Fibroblast of skin of scalp (primary cell): ENCODE results near the gene AGPAT2. TPM values are rescaled to one million over a fixed set of nuclear protein-coding genes. Genes with fewer than 3 reads are reported as not detected.

Experiments
- DNase-seq: peaks from one replicate; pipeline ENCODE4 v3.0.0-alpha.2; 2013
- polyA plus RNA-seq, 2 experiments: library from polyadenylated mRNA; unstranded; fragments of 120-200 nt; gene quantifications; one replicate each; pipeline ENCODE4 v1.2.1, GENCODE V29; 2013; ENCODE audit not compliant: insufficient read length in 2 of 2

The AGPAT2 gene
- 24.5 TPM for polyA plus RNA-seq (2013, experiment 1 of 2; ENCODE audit: insufficient read length)
- 22.8 TPM for polyA plus RNA-seq (2013, experiment 2 of 2; ENCODE audit: insufficient read length)

- DNase-seq: peak; percentile 44
Observed at GRCh38 chr9:136686794-136687711, at the start of gene AGPAT2. TSS of gene AGPAT2 (minus strand) at chr9:136687457. CDS start at chr9:136687357, 100 bp downstream.

DNA sequence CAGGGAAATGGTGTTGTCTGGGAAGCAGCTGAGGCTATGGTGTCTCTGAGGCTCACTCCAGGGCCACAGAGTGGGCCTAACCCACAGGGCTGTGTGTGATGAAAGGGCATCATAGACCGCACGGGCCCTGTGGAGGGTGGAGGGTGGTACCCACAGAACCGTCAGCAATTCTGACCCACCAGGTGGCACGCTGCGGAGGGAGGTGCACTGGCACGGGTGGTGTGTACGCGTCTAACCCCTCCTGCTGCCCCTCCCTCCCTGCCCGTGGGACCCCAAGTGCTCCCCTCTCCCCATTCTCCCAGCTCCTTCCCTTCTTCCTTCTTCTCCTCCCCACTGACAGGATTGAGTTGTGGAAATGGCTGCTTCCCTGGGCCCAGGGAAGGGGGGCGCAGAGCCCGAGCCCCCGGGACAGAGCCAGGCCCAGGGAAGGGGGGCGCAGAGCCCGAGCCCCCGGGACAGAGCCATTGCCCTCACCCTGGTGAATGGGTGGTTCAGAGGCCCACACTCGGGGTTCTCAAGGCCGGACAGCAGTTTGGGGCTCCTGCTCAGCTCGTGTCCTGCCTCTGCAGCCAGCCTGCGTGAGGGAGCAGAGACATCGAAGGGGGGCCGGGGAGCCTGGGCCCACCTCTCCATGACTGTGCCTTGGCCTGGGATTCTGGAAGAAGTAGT lies 48.7 kb upstream of the AGPAT2 start:
- no peak for DNase-seq

DNA sequence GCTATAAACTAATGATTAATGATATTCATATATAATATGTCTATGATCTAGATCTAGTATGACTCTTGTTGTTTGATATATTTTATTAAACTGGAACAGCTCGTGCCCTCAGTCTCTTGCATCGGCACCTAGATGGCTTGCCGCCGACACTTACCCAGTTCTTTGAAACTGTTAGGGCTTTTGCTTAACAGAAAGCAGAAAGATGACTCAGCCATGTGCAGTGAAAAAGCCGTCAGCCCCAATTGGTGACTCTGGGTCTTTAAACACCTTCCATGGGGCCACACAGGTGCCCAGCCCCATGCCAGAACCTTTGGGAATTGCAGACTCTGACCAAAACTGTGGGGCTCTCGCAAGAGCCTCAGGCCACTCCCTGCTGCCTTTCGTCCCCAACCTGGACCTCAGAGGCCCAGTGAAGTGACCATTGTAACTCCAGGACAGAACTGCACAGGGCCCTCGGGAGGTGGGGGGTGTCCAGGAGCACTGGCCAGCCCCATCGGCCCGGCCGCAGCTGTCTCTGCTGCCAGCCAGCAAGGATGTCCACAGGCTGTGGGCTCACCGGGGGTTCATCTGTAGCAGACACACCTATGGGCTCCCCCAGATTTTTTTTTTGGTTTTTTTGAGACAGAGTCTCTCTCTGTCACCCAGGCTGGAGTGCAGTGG lies 47.7 kb upstream of the AGPAT2 start:
- DNase-seq: no peak

- DNase-seq: no peak
Observed at GRCh38 chr9:136733611-136734010, 46.4 kb upstream of the AGPAT2 start.

- DNase-seq: no peak
Observed at GRCh38 chr9:136732444-136733178, 45.4 kb upstream of the AGPAT2 start.

- no peak for DNase-seq
Observed at GRCh38 chr9:136729926-136730325, 42.7 kb upstream of the AGPAT2 start.

DNA sequence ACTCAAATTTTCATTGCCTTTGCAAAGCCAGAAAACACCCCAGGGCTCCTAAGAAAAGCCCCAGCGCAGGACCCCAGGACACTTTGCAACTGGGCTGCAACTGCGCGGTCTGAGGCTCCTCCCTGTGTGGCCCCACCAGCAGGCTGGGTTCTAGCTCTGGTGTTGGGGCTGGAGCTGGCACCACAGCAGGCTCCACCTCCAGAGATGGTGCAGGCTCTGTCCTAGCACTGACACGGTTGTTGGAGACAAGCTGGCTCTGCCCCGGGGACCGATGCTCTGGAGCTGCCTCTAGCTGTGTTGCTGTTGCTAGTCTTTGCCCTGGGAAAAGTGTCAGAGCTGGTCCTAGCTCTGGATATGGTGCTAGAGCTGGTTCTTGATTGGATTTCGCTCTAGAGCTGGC lies 41.9 kb upstream of the AGPAT2 start:
- DNase-seq: no peak

DNA sequence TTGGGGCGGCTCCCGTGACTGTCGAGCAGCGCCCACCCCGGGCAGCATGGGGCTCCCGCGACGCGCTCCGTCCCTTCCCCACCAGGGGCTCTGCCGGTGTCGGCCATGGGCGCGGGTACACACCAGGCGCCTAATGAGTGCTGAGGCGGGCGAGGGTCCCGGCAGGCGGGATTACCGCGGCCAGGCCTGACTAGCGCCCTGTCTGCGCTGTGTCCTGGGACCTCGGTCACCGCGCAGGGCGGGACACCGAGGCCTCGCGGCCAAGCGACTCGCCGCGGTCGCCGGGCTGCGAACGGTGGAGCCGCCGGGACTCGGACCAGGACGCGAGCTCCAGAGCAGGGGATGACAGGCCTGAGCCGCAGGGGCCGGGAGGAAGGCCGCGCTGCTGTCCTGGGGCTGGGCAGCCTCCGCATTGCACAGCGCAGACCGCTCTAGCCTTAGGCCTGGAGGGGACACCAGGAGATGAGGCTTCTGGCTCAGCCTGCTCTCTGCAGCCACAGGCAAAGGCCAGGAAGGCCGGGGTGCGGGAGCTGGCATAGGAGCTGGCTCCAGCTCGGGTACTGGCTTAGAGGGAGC lies 41.4 kb upstream of the AGPAT2 start:
- peak; percentile 35 for DNase-seq

- DNase-seq: peak; percentile 92
Observed at GRCh38 chr9:136728080-136728547, 40.9 kb upstream of the AGPAT2 start.

- peak; percentile 39 for DNase-seq
Observed at GRCh38 chr9:136726631-136727191, 39.5 kb upstream of the AGPAT2 start.

DNA sequence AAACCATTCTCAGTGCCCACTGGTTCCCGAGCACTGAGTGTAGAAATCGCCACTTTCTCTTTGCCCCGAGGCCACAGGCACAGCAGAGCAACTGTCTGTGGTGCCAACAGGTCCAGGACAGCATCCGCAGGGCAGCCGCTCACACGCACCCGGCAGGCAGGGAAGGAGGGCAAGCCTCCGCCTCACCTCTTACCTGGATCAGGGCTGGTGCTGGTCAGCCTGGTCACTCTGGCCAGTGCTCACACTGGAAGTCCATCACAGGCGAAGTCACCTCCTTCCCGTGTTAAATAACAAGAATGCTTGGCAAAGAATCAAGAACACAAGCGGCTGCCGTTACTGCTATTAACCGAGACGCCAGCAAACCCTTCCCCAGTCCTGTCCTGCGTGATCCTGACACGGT lies 38.9 kb upstream of the AGPAT2 start:
- DNase-seq: no peak

DNA sequence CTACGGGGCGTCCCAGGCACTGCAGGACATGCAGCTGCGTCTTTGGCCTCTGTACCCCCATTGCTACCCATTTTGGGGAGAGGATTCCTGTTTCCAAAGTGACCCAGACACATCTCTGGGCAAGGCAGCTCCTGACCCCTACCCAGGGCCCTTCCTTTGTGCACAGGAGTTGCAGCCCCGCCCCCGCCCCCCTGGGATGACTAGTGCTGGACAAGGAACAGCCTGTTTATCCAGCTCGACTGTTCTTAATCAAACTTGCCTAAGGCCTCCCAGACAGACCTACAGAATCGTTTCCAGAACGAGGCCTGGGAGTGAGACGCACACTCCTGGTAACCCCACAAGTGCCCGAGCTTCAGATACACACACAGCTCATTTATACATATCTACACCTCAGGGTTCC lies 38.4 kb upstream of the AGPAT2 start:
- DNase-seq: peak; percentile 22

DNA sequence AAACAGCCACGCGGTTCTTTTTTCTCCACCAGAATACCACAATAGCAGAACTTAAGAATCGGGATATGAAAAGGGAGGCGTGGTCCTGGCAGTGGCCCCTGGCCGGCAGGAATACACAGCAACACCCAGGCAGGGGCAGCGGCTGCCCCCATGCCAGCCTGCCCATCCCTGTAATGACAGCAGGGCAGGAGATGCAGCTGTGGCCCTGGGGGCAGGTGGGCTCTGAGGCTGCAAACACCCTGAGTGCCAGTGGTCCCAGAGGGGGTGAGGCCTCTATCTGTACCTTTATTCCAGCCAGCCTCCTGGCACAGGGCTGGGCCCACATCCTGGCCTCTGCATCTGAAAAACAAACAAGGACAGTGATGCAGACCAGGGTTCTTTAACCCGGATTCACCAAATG lies 37.5 kb upstream of the AGPAT2 start:
- DNase-seq: no peak

DNA sequence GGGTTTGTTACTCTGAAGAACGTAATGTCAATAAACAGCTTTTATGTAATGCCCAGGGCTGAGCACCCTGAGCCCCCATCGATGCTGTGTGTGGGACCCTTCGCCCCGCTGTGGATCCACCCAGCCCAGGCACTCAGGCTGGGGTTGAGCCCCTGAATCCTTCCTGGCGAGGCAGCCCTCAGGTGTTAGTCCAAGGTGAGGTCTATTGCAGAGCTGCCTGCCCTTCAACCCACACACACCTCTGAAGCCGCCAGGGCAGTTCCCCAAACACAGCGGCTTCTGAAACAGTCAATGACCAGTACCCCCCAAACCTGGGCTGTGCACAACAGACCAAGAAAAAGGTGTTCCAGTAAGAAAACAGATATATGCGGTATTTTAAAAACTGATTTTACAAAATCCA lies 36.7 kb upstream of the AGPAT2 start:
- no peak for DNase-seq

GRCh38 chr9:136723362-136723976 lies 36.2 kb upstream of the AGPAT2 start:
- no peak for DNase-seq

DNA sequence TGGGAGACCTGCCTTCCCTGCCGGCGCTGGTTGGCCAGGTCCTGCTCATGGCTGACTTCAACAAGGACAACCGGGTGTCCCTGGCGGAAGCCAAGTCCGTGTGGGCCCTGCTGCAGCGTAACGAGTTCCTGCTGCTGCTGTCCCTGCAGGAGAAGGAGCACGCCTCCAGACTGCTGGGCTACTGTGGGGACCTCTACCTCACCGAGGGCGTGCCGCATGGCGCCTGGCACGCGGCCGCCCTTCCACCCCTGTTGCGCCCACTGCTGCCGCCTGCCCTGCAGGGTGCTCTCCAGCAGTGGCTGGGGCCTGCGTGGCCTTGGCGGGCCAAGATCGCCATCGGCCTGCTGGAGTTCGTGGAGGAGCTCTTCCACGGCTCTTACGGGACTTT lies 35.7 kb upstream of the AGPAT2 start:
- no peak for DNase-seq

DNA sequence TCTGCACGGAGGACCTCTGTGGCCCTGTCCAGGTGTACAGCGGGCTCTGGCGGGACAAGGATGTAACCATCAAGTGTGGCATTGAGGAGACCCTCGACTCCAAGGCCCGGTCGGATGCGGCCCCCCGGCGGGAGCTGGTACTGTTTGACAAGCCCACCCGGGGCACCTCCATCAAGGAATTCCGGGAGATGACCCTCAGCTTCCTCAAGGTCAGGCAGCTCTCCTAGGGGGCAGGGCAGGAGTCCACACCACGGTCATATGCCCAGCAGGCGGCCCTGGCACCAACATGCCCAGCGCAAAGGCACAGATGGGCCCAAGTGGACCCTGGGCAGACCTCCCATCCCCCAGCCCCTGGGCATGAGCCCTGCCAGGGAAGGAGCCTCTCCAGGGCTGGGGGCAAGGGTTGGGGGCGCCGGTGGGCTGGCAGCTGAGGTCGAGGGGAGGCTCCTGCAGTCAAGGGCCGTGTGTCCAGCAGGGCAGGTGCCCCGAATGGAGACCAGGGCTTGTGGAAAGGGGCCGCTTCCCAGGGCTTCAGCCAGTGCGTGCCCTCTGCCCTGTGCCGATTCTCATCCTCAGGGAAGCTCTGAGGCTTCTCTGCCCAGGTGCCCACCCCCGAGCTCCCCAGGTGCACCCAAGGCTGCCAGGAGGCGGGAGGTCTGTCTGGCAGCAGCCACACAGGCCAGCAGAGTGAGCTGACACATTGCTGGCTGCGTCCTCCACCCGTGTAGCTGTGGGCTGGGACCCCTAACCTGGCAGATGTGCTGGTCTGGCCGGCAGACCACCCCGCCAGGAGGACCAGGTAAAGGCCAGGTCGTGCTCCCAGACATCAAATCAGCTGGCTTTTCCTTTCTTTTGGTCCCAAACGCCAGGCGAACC lies 35.1 kb upstream of the AGPAT2 start:
- DNase-seq: no peak

DNA sequence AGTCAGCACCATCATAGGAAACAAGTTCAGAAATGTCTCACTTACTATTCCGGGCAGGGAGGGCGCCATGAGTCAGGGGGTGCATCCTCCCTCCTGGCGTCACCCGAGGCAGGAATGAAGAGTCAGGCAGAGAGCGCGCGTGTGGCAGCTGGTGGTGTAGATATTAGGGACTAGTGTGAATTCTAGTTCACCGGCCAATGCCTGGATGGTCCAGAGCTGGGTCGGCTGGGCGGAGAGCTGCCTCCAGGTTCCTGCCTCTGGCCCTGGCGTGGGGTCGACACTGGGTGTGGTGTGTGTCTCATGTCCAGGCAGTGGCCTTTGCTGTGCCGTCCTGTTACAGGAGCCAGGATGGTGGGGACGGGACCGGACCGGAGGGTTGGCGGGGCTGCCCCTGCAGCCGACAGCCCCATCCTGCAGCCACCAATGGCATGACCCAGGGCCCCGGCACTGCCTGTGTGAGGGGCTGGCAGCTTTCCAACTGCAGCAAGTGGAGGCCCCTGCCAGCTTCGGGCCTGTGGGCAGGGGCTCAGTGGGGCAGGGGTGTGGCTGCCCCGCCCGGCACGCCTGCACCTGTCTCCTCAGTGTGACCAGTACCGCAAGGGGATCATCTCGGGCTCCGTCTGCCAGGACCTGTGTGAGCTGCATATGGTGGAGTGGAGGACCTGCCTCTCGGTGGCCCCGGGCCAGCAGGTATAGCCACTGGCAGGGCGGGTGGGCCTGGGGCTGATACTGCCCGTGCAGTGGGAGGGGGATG lies 34.3 kb upstream of the AGPAT2 start:
- peak; percentile 48 for DNase-seq

DNA sequence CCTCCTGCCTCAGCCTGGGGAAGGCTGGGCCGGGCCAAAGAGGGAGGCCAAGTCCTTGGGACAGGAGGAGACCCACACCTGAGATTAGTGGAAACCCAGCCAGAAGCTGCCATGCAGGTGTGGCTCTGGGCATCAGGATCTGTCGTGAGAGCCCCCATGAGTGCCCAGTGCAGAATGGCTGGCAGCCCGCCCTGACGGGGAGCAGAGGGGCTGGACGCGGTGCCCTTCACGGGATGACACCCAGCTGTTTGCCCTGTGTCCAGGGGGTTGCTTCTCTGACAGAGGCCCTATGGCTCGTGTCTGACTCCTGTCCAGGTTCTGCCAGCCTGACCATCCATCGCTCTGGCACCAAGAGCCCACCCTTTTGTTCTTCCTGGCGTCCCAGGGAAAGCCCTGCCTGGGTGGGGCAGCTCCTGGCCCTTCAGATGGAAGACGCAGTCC lies 33.7 kb upstream of the AGPAT2 start:
- no peak for DNase-seq
